Astrocyte (in vitro differentiated cells and primary cell): ENCODE data around the gene HLA-A.

ENCODE experiments used
- EZH2 ChIP-seq: IDR thresholded peaks from 2 replicates; pipeline ENCODE4 v1.6.1; 2012; ENCODE audit warnings: mild to moderate bottlenecking, low read length, inconsistent platforms; ENCODE audit not compliant: insufficient read depth
- TF ChIP-seq, protein P1 (sequence below): IDR thresholded peaks from 2 replicates; pipeline ENCODE4 v1.5.1; 2011; ENCODE audit warnings: low read depth, mild to moderate bottlenecking, inconsistent platforms, low read length, moderate library complexity; ENCODE audit not compliant: insufficient read depth

DNA sequence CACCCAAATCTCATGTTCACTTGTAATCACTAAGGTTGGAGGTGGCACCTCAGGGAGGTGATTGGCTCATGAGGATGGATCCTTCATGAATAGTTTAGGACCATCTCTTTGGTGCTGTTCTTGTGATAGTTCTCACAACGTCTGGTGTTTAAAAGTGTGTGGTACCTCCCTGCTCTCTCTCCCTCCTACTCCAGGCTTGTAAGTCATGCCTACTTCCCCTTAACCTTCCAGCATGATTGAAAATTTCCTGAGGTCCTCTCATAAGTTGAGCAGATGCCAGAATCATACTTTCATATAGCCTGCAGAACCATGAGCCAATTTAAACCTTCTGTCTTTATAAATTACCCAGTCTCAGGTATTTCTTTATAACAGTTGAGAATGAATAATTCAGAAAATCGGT lies 16.6 kb downstream of the HLA-A start:
- TF ChIP-seq, protein P1, sequence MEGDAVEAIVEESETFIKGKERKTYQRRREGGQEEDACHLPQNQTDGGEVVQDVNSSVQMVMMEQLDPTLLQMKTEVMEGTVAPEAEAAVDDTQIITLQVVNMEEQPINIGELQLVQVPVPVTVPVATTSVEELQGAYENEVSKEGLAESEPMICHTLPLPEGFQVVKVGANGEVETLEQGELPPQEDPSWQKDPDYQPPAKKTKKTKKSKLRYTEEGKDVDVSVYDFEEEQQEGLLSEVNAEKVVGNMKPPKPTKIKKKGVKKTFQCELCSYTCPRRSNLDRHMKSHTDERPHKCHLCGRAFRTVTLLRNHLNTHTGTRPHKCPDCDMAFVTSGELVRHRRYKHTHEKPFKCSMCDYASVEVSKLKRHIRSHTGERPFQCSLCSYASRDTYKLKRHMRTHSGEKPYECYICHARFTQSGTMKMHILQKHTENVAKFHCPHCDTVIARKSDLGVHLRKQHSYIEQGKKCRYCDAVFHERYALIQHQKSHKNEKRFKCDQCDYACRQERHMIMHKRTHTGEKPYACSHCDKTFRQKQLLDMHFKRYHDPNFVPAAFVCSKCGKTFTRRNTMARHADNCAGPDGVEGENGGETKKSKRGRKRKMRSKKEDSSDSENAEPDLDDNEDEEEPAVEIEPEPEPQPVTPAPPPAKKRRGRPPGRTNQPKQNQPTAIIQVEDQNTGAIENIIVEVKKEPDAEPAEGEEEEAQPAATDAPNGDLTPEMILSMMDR = no peak
- TF ChIP-seq EZH2 = no peak
